Spleen (tissue), 11 donors: ENCODE results near the gene COX5B. TPM values are rescaled to one million over a fixed set of nuclear protein-coding genes. Genes with fewer than 3 reads are reported as not detected.

Source experiments
- DNase-seq: peaks from one replicate; pipeline ENCODE4 v3.0.0-alpha.2; 2020
- H3K27ac ChIP-seq, 8 donors: fragments of 200-600 bp; sonication (generic) in 7 of 8; 1 replicate in 4 of 8; 2 replicates in 4 of 8; pipeline versions ENCODE4 v1.5.0 to v1.8.0; 2016 to 2021; ENCODE audit warnings: inconsistent platforms in 4 of 8, mild to moderate bottlenecking in 4 of 8, moderate library complexity in 1 of 8
- H3K27me3 ChIP-seq, 7 donors: fragments of 200-600 bp; sonication (generic) in 6 of 7; replicated peaks in 1 of 7; 1 replicate in 4 of 7; 2 replicates in 3 of 7; pipeline versions ENCODE4 v1.5.0 to v1.8.0; 2016 to 2021; ENCODE audit warnings: inconsistent platforms in 3 of 7, mild to moderate bottlenecking in 1 of 7
- H3K36me3 ChIP-seq, 6 donors: fragments of 200-600 bp; sonication (generic) in 5 of 6; 1 replicate in 4 of 6; 2 replicates in 2 of 6; pipeline versions ENCODE4 v1.5.0 to v1.8.0; 2016 to 2021; ENCODE audit warnings: inconsistent platforms in 2 of 6
- H3K4me1 ChIP-seq, 6 donors: fragments of 200-600 bp; sonication (generic) in 5 of 6; 1 replicate in 3 of 6; 2 replicates in 3 of 6; pipeline versions ENCODE4 v1.5.0 to v1.8.0; 2016 to 2021; ENCODE audit warnings: inconsistent platforms in 3 of 6
- H3K4me3 ChIP-seq, 8 donors: fragments of 200-600 bp; sonication (generic) in 7 of 8; 1 replicate in 4 of 8; 2 replicates in 4 of 8; pipeline versions ENCODE4 v1.5.0 to v1.8.0; 2016 to 2021; ENCODE audit warnings: inconsistent platforms in 4 of 8, mild to moderate bottlenecking in 4 of 8, moderate library complexity in 2 of 8
- H3K9me3 ChIP-seq, 8 donors: fragments of 200-600 bp; sonication (generic) in 7 of 8; 1 replicate in 4 of 8; 2 replicates in 4 of 8; pipeline versions ENCODE4 v1.5.0 to v1.8.0; 2016 to 2021; ENCODE audit warnings: inconsistent platforms in 4 of 8
- POLR2A ChIP-seq, 3 donors: fragments of 450-650 bp; IDR thresholded peaks; one replicate each; pipeline ENCODE4 v1.5.1; 2017; ENCODE audit warnings: antibody characterized with exemption in 3 of 3, mild to moderate bottlenecking in 1 of 3
- POLR2AphosphoS5 ChIP-seq, 3 donors: sonication (generic); formaldehyde crosslinking; IDR thresholded peaks; one replicate each; pipeline ENCODE4 v1.5.1; 2017; ENCODE audit warnings: antibody characterized with exemption in 3 of 3
- WGBS, 5 donors: extraction: QIAGEN DNeasy Blood & Tissue Kit in 3 of 5; methylation state at CpG; one replicate each; pipeline versions ENCODE4 v1.1.5 to v1.1.7; 2013 to 2018; 5-methylcytosine and 5-hydroxymethylcytosine counted together
- intact Hi-C: fragments of 100-400 bp; cut with DNase I; formaldehyde crosslinking; loops from one replicate; pipeline ENCODE4 v1.15.0; 2023; ENCODE audit warnings: low total_unique reads
- polyA plus RNA-seq, 3 donors: library from polyadenylated mRNA; stranded (reverse); fragments of 200-250 nt; gene quantifications; one replicate each; pipeline ENCODE4 v1.2.1, GENCODE V29; 2013
- total RNA-seq, 7 donors: library from RNA; depleted of rRNA in 3 of 7; stranded (reverse); fragments of >200 nt in 3 of 7; fragmentation: NEBNext Ultra II Directional in 4 of 7; extraction: Animal tissue kit (Norgen Biotek cat#: 25700) in 4 of 7; gene quantifications; one replicate each; pipeline versions ENCODE4 v1.1.0 to v1.2.1, GENCODE V29; 2016 to 2021
- TF ChIP-seq, protein P1 (sequence below), 11 experiments: fragments of 200-600 bp in 7 of 11; fragments of 450-650 bp in 4 of 11; sonication (generic) in 4 of 11; IDR thresholded peaks in 8 of 11; conservative IDR thresholded peaks in 3 of 11; 1 replicate in 7 of 11; 2 replicates in 4 of 11; pipeline versions ENCODE4 v1.4.0 to v1.8.0; 2016 to 2021; ENCODE audit warnings: antibody characterized with exemption in 11 of 11, inconsistent platforms in 4 of 11, mild to moderate bottlenecking in 1 of 11
- donor health status: healthy with polysubstance abuse.
- donor health status: DM: no; HTN: no; CAD: no; lungs with moderate emphysema.
- donor health status: DM: no; HTN: no; CAD: no.
- donor health status: Bipolar disorder and iron deficiency.
- donor health status: healthy.
- donor health status: DM: no; HTN: no; CAD: no.
- donor health status: DM: yes; HTN: yes; CAD: no.

Gene COX5B
- total and polyA plus RNA-seq, 10 donors, result 138 to 341 (median 209) TPM

DNA sequence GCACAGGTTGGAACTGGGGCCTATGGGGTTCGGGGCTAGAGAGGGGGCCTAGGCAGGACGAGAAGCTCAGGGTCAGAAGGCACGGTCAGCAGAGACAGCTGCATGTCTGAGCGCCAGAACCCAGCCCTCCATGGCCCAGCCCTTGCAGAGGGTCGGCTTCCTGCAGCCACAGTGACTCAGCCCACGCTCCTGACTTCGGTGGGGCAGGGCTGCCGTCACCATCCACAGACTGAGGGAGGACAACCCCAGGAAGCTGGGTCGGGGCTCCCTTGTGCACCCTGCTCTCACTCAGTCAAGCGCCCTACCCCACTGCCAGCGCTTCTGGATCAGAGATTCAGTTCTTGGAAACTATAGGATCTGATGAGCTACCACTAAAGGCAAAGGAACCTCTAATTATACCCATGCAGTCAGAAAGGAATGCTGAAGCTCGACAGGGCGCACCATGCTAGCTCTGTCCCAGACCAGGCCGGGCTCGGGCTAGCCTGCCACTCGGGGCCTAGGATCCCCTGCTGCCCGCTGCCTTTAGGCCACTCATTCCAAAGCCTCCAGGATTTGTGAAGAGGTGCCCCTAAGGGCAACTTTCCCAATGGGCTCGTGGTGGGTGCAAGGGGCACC lies 15.0 kb downstream of the COX5B start:
- Histone ChIP-seq H3K4me3 (peak overlapping the region in 1 of 8 donors; percentile 77), H3K27ac (peak overlapping the region in 7 of 8 donors; percentile 26 to 98 (median 96)), H3K9me3 (no peaks in the 10 kb centered on the region), H3K36me3 (peaks cover 4 to 57% (median 36%) of the 10 kb centered on the region in 6 donors), H3K27me3 (no peaks in the 10 kb centered on the region), H3K4me1 (peaks cover 20 to 52% (median 43%) of the 10 kb centered on the region in 6 donors)
- 58 to 73% (median 72%) methylated on average over 14 to 18 of the region's 18 CpGs for WGBS, 5 donors
- DNase-seq, result peak; percentile 73
- peak in 1 of 3 donors; percentile 39 for TF ChIP-seq POLR2AphosphoS5 (IDR thresholded peaks at IDR 0.05)
- TF ChIP-seq, protein P1, sequence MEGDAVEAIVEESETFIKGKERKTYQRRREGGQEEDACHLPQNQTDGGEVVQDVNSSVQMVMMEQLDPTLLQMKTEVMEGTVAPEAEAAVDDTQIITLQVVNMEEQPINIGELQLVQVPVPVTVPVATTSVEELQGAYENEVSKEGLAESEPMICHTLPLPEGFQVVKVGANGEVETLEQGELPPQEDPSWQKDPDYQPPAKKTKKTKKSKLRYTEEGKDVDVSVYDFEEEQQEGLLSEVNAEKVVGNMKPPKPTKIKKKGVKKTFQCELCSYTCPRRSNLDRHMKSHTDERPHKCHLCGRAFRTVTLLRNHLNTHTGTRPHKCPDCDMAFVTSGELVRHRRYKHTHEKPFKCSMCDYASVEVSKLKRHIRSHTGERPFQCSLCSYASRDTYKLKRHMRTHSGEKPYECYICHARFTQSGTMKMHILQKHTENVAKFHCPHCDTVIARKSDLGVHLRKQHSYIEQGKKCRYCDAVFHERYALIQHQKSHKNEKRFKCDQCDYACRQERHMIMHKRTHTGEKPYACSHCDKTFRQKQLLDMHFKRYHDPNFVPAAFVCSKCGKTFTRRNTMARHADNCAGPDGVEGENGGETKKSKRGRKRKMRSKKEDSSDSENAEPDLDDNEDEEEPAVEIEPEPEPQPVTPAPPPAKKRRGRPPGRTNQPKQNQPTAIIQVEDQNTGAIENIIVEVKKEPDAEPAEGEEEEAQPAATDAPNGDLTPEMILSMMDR (IDR thresholded peaks at IDR 0.05 in 8 of 11, conservative IDR thresholded peaks at IDR 0.05 in 3 of 11), result no peak
- intact Hi-C loops, result no loop called here

DNA sequence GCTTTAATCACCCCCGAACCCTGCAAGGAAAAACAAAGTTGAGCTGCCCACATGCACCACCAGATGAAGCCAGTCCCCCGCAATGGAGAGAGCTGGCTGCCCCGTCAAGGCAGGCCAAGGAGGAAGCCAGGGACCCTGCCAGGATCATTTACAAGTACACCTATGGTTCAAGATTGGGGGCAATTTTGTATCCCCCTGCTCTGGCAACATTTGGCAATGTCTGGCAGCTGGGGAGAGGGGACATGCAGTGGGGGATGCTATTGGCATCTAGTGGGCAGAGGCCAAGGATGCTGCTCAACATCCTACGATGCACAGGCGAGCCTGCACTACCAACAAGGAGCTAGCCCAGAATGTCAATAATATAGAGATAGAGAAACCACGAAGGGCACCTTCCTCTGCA lies 16.1 kb downstream of the COX5B start:
- Histone ChIP-seq H3K27ac (peak overlapping the region; percentile 90 to 98 (median 96)), H3K4me1 (peaks cover 20 to 52% (median 43%) of the 10 kb centered on the region in 6 donors), H3K36me3 (peaks cover 4 to 47% (median 26%) of the 10 kb centered on the region in 6 donors), H3K9me3 (no peaks in the 10 kb centered on the region), H3K27me3 (no peaks in the 10 kb centered on the region), H3K4me3 (peak overlapping the region in 4 of 8 donors; percentile 54 to 77 (median 68))
- DNase-seq, result peak; percentile 58
- intact Hi-C loops, result no loop called here
- 68 to 85% (median 80%) methylated on average over 5 to 6 of the region's 6 CpGs for WGBS, 5 donors
- TF ChIP-seq POLR2A (IDR thresholded peaks at IDR 0.05) (no peak), POLR2AphosphoS5 (IDR thresholded peaks at IDR 0.05) (no peak)
- TF ChIP-seq, protein P1 (IDR thresholded peaks at IDR 0.05 in 8 of 11, conservative IDR thresholded peaks at IDR 0.05 in 3 of 11), result no peak

DNA sequence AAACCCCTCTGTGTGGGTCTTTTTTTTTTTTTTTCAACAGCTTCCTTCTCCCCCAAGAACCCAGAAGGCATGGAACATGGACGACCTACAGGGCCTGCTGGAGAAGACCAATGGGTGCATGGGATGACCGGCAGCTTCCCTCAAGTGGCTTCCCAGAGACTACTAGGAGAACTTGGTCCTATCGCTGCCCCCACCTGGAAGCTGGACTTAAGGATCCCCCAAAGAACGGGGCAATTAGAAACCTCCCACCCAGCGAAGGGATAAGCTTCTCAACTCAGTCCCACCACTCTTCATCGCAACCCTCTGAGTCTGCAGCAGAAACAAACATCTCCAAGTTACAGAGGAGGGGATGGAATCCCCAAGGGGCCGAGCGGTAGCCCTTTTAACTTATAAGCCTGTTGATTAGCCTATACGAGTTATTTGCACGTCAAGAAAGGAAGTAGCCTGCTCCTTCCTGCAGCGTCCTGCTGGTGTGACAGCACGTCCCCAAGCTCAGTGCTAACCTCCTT lies 16.6 kb downstream of the COX5B start:
- peak; percentile 80 for DNase-seq
- peak overlapping the region; percentile 54 to 79 (median 70) for H3K4me3 ChIP-seq
- TF ChIP-seq POLR2AphosphoS5 (IDR thresholded peaks at IDR 0.05), result peak in 1 of 3 donors; percentile 59
- TF ChIP-seq POLR2A (IDR thresholded peaks at IDR 0.05), result no peak
- H3K9me3 ChIP-seq, result no peaks in the 10 kb centered on the region
- no peaks in the 10 kb centered on the region for H3K27me3 ChIP-seq
- H3K27ac ChIP-seq, result peak overlapping the region; percentile 90 to 98 (median 96)
- peaks cover 20 to 52% (median 43%) of the 10 kb centered on the region in 6 donors for H3K4me1 ChIP-seq
- H3K36me3 ChIP-seq, result peaks cover 2 to 42% (median 21%) of the 10 kb centered on the region in 6 donors
- WGBS, 5 donors, result 25 to 32% (median 28%) methylated on average over 12 of the region's 12 CpGs
- intact Hi-C loops, result no loop called here

DNA sequence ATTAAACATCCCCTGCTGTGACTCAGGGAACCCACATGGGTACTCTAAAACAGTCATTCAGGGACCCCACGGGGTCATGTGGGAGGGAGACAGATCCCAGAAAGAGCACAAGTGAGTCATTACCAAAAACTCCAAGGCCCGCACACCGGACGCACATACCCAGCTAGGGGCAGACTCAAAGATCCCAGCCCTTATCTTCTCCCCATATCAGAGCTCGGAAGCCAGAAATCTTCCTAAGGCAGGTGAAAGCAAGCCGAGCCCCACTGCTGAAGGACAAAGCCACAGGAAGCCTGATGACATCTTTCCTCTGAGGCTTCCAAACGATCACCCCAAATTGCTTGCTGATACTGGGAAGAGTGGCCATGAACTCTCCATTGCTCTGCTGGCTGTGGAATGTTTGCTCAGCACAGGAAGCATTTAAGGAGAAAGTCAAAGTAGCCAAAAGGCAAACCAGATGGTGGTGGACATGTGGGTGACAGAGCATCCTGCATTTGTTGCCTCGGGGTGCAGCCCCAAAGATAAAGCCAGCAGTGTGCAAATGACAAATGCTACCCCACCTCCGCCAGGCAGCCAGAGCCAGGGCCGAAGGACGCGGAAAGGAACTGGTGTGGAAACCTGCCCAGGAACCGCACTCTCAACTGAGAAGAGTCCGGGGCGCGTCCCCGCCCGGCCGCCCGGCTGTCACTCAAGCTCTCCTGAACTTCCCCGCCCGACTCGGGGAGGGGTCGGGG lies 17.2 kb downstream of the COX5B start:
- peak overlapping the region; percentile 90 to 98 (median 96) for H3K27ac ChIP-seq
- peak; percentile 95 for DNase-seq
- H3K9me3 ChIP-seq, result no peaks in the 10 kb centered on the region
- TF ChIP-seq POLR2A (IDR thresholded peaks at IDR 0.05), result peak in 1 of 3 donors; percentile 28
- peak in 2 of 3 donors; percentile 23 to 34 for TF ChIP-seq POLR2AphosphoS5 (IDR thresholded peaks at IDR 0.05)
- TF ChIP-seq, protein P1 (IDR thresholded peaks at IDR 0.05 in 8 of 11, conservative IDR thresholded peaks at IDR 0.05 in 3 of 11), result no peak
- intact Hi-C loops, result no loop called here
- WGBS, 5 donors, result 0 to 2% (median 1%) methylated on average over 14 to 24 of the region's 24 CpGs
- H3K4me3 ChIP-seq, result peak overlapping the region; percentile 54 to 79 (median 70)
- H3K36me3 ChIP-seq, result peaks cover 0 to 36% (median 15%) of the 10 kb centered on the region in 6 donors
- no peaks in the 10 kb centered on the region for H3K27me3 ChIP-seq
- H3K4me1 ChIP-seq, result peaks cover 20 to 52% (median 43%) of the 10 kb centered on the region in 6 donors
